NT2/D1 (cell line): ENCODE data around the gene BMPER.
A peak's percentile ranks its signal among the peaks of the same experiment; 100 is the strongest.

ENCODE experiments used
- DNase-seq: peaks from one replicate; pipeline ENCODE4 v3.0.0-alpha.2; 2011; ENCODE audit warnings: low read depth, low spot score
- H3K27me3 ChIP-seq: 2 replicates; pipeline ENCODE4 v1.6.0; 2011; ENCODE audit warnings: mild to moderate bottlenecking; ENCODE audit not compliant: insufficient read length, insufficient read depth
- H3K36me3 ChIP-seq: 2 replicates; pipeline ENCODE4 v1.6.1; 2011; ENCODE audit warnings: mild to moderate bottlenecking, low read length, mixed read lengths; ENCODE audit not compliant: insufficient read depth, insufficient read length
- H3K4me1 ChIP-seq: 2 replicates; pipeline ENCODE4 v1.5.1; 2011; ENCODE audit not compliant: insufficient read depth, insufficient read length
- H3K4me3 ChIP-seq: 2 replicates; pipeline ENCODE4 v1.5.1; 2011; ENCODE audit warnings: low read depth; ENCODE audit not compliant: insufficient read length
- H3K9ac ChIP-seq: 2 replicates; pipeline ENCODE4 v1.6.0; 2011; ENCODE audit warnings: low read depth; ENCODE audit not compliant: insufficient read length
- H3K9me3 ChIP-seq: 2 replicates; pipeline ENCODE4 v1.5.1; 2011; ENCODE audit warnings: mild to moderate bottlenecking, low read length; ENCODE audit not compliant: insufficient read depth
- SUZ12 ChIP-seq: IDR thresholded peaks from 2 replicates; pipeline ENCODE4 v1.6.1; 2011; ENCODE audit not compliant: insufficient read length, insufficient read depth; ENCODE audit errors: extremely low read depth
- YY1 ChIP-seq: IDR thresholded peaks from 2 replicates; pipeline ENCODE4 v1.6.1; 2011; ENCODE audit not compliant: insufficient read length, insufficient read depth
- ZNF274 ChIP-seq: IDR thresholded peaks from 2 replicates; pipeline ENCODE4 v1.6.1; 2011; ENCODE audit warnings: mild to moderate bottlenecking, low read depth, low read length

The BMPER gene

DNA sequence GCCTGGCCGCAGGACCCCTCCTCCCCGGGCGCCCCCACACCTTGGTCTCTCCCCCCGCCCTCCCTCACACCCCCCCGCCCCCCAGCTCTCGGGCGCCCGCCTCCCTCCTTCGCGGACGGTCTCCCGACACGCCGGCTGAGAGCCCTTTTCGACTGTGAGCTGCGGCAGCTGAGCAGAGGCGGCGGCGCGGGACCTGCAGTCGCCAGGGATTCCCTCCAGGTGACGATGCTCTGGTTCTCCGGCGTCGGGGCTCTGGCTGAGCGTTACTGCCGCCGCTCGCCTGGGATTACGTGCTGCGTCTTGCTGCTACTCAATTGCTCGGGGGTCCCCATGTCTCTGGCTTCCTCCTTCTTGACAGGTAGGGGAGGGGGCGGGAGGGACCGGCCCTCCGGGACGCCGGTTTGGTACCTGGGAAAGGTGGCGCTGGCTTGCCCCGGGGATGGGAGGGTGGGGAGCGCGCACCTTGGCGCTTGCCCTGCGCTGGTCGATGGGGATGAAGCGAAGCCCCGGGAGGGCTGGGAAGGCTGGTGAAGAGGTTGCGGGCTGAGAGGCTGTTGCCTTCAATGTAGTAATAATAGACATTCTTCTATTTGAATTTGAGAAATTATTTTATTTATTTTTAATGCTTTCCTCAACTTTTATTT lies at the start of gene BMPER:
Gene BMPER (plus strand): TSS at position 151 of the 644 bp plus-strand sequence. CDS start 75 bp downstream, at position 226.
- H3K9ac ChIP-seq, result peak within 1 kb of the TSS; percentile 82
- no peaks in the 10 kb centered on the region for H3K9me3 ChIP-seq
- peak within 1 kb of the TSS; percentile 69 for H3K4me3 ChIP-seq
- H3K4me1 ChIP-seq, result no peaks in the 10 kb centered on the region
- H3K27me3 ChIP-seq, result peaks cover 35% of the 10 kb centered on the region
- no peak for TF ChIP-seq ZNF274
- TF ChIP-seq SUZ12, result no peak
- no peak for TF ChIP-seq YY1
- no peaks in the 10 kb centered on the region for H3K36me3 ChIP-seq
- peak; percentile 71 for DNase-seq

DNA sequence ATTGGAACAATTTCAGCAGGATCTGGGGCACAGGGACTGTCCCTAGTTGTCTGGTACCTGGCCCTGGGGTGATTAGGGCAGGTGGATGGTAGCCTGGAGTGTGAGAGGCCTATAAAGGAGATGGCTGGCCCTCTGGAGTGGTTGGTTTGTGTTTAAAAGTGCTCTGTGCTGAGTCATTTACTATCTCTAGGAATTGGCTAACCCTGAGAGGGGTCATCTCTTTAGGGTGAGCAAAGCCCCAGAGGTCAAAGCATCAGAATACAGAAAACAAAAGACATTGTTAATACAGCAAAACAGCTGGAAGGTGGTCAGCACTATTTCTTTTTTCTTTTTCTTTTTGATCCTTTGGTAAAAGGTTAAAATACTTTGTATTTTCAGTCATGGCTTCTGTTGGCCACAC lies 43.4 kb upstream of the BMPER start:
- Histone ChIP-seq H3K36me3 (no peaks in the 10 kb centered on the region), H3K9me3 (peaks cover 20% of the 10 kb centered on the region; the same call in 1 of the 2 replicates), H3K4me3 (no peak overlapping the region), H3K4me1 (no peaks in the 10 kb centered on the region), H3K27me3 (no peaks in the 10 kb centered on the region), H3K9ac (no peak overlapping the region)
- TF ChIP-seq SUZ12, result no peak
- TF ChIP-seq ZNF274, result no peak
- TF ChIP-seq YY1, result no peak
- DNase-seq, result no peak

DNA sequence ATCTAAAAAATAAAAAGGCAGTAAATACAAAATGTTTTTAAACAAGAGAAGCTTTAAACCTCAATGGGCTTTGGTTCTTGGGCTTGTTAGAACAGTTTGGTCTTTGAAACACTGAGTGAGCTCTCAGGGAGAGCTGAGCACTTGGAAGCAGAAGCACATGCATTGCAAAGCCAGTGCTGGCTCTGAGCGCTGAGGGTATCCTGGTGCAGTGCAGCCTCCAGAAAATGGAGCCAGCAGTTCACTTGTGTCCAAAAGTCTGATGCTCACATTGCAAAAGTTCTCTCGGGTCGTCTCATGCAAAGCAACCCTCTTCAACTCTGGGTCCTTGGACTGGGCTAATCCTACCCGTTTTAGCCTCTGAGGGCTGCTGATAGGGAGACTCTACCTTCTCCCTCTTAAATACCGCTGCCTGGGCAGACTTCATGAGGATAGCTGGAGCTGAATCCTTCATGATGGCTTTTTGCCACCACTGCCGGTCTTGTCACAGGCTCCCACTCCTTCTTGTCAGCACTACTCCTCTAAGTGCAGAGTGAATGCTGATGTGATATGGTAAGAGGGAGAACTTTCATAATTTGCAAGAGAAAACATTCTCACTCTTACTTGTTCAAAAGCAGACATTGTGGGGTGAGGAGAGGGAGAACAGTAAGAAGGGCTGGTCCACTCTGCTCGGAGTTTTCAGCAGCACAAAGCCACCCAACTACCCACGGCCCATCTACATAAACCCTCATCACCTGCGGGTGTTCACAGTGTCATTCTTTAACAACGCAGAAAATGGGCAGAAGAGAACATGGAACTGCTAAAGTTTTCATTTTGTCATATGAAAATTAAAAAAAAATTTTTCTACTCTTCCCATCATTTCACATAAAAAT lies 42.2 kb upstream of the BMPER start:
- H3K4me1 ChIP-seq, result peaks cover 2% of the 10 kb centered on the region
- DNase-seq, result no peak
- H3K27me3 ChIP-seq, result no peaks in the 10 kb centered on the region
- H3K9ac ChIP-seq, result no peak overlapping the region
- H3K36me3 ChIP-seq, result no peaks in the 10 kb centered on the region
- no peak overlapping the region for H3K4me3 ChIP-seq
- H3K9me3 ChIP-seq, result peaks cover 20% of the 10 kb centered on the region; the same call in 1 of the 2 replicates
- no peak for TF ChIP-seq SUZ12
- no peak for TF ChIP-seq YY1
- TF ChIP-seq ZNF274, result no peak

DNA sequence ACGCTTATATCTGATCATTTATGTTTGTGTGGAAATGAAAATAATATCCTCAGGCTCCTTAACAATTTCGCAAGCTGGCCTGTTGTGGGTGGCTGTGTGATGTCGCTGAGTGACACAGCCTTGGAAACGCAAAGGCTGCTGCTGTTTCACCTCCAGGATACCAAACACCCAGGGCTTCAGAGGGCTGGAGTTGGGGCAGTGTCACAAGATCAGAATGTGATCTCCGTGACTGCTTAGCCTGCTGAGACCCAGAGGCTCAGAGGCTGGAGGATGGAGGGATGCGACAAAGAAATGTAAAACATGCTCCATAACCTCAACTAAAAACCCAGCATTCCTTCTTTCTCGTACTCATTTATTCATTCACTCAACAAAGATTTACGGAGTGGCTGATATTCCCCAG lies 37.2 kb upstream of the BMPER start:
- no peak for DNase-seq
- Histone ChIP-seq H3K36me3 (no peaks in the 10 kb centered on the region), H3K9me3 (peaks cover 4% of the 10 kb centered on the region; the same call in 1 of the 2 replicates), H3K9ac (no peak overlapping the region), H3K4me1 (peaks cover 2% of the 10 kb centered on the region), H3K27me3 (no peaks in the 10 kb centered on the region), H3K4me3 (no peak overlapping the region)
- no peak for TF ChIP-seq SUZ12
- TF ChIP-seq ZNF274, result no peak
- no peak for TF ChIP-seq YY1

DNA sequence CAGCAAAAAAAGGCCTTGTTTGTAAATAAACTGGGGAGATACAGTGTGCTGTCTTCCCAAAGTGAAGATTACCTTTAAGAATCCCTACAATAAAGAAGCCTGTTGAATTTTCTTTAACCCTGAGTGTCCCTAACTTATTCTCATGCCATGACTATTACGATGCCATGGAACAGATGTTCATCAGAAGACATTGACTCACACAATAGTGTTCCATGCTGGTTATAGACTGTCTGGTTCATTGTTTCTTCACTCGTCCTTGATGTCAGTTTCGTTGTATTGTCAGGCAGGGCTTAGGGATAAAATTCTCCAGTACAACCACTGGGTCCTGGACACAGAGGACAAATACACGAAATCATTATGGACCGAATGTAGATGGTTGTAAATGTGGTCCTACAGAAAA lies 36.2 kb upstream of the BMPER start:
- no peaks in the 10 kb centered on the region for H3K36me3 ChIP-seq
- DNase-seq, result no peak
- peaks cover 4% of the 10 kb centered on the region; the same call in 1 of the 2 replicates for H3K9me3 ChIP-seq
- no peak overlapping the region for H3K9ac ChIP-seq
- H3K27me3 ChIP-seq, result no peaks in the 10 kb centered on the region
- no peak for TF ChIP-seq SUZ12
- no peak for TF ChIP-seq YY1
- no peak for TF ChIP-seq ZNF274
- H3K4me1 ChIP-seq, result peaks cover 2% of the 10 kb centered on the region
- H3K4me3 ChIP-seq, result no peak overlapping the region

DNA sequence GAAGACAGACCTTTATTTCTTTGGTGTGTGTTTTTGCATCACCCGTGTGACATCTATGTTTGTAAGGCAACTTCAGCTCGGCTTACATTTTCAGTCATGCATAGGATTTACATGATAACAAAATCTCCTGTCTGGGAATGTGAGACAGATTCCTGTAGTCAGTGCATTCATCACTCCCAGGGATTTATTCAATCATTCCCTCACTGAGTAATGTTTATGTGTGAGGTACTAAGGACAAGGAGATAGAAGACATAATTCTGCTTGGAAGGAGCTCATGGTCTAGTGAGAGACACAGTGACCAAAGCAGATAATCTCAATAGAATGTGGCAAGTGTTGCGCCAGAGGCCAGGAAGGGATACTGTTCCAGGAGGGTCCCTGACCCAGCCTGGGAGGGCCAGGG lies 35.2 kb upstream of the BMPER start:
- Histone ChIP-seq H3K9me3 (peaks cover 4% of the 10 kb centered on the region; the same call in 1 of the 2 replicates), H3K27me3 (no peaks in the 10 kb centered on the region), H3K9ac (no peak overlapping the region), H3K4me1 (peaks cover 2% of the 10 kb centered on the region), H3K36me3 (no peaks in the 10 kb centered on the region), H3K4me3 (no peak overlapping the region)
- DNase-seq, result no peak
- TF ChIP-seq YY1 (no peak), SUZ12 (no peak), ZNF274 (no peak)

DNA sequence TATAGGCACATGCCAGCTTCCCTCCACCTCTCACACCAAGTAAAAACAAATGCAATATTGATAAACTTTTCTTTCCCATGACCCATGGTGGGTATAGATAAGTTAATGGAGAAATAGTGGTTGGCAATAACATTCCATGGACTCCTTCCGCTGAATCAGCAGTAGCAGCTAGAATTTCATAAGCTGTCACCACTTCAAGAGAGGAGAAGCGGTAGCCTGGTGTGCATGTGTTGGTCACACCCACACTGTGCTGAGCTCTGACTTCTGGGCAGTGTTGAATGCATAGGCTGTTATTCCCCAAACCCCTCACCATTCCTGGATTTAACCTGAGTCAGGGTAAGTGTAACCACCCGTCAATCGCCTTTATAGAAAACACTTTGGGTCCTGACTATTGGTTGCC lies 32.5 kb upstream of the BMPER start:
- Histone ChIP-seq H3K4me3 (no peak overlapping the region), H3K4me1 (peaks cover 2% of the 10 kb centered on the region), H3K27me3 (no peaks in the 10 kb centered on the region), H3K36me3 (no peaks in the 10 kb centered on the region), H3K9ac (no peak overlapping the region), H3K9me3 (no peaks in the 10 kb centered on the region)
- no peak for TF ChIP-seq SUZ12
- TF ChIP-seq ZNF274, result no peak
- TF ChIP-seq YY1, result no peak
- DNase-seq, result no peak
